DMS153 treated with DMSO at 0.1 percent for 48 hours (cell line): Measurements from ENCODE around the gene USP2.
A peak's percentile ranks its signal among the peaks of the same experiment; 100 is the strongest.

Experiments
- DNase-seq: peaks from one replicate; lab custom pipeline; 2025; ENCODE audit not compliant: unreplicated experiment; lab: John Stamatoyannopoulos, UW

The USP2 gene

GRCh38 chr11:119377112-119377901, 4.2 kb downstream of the USP2 start:
- no peak for DNase-seq

- DNase-seq, result peak; percentile 53
These were observed 5.2 kb downstream of the USP2 start for GRCh38 chr11:119376197-119376847.

DNA sequence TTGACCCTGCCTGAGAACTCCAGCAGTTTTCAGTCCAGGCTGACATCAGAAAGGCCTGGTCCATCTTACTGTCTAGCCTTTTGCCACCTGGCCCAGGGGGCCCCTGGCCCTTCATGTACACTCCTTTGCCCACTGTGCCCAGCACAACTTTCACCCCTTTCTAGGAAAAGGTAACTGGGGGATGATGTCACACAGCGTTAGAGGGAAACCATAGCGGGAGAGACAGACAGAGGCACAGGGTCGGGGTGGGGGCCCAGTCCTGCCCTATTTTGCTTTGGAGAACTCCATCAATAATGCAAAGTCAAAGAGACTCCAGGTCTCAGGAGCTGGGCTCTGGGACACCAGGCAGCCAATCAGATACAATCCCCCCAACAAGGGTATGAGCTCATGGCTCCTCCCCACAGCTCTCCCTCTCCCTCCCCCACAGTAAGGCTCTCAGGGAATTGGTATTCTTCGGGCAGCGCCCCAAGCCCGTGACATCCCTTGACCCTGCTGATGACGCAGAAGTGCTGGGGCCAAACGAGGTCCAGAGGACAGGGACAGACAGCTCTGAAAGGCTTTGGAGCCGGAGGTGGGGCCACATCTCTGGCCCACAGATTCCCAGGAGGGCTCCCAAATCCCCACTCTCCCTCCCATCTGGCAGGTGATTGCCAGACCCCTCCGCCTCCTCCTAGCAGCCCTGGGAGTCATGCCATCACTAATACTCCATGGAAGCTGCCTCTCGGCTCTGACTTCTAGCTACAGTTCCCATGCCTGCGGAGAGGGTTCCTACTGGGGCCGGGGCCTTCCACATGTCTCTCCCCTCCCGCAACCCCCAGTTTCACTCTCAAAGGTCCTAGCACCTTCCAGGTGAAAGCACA, 5.9 kb downstream of the USP2 start:
- DNase-seq, result no peak

DNA sequence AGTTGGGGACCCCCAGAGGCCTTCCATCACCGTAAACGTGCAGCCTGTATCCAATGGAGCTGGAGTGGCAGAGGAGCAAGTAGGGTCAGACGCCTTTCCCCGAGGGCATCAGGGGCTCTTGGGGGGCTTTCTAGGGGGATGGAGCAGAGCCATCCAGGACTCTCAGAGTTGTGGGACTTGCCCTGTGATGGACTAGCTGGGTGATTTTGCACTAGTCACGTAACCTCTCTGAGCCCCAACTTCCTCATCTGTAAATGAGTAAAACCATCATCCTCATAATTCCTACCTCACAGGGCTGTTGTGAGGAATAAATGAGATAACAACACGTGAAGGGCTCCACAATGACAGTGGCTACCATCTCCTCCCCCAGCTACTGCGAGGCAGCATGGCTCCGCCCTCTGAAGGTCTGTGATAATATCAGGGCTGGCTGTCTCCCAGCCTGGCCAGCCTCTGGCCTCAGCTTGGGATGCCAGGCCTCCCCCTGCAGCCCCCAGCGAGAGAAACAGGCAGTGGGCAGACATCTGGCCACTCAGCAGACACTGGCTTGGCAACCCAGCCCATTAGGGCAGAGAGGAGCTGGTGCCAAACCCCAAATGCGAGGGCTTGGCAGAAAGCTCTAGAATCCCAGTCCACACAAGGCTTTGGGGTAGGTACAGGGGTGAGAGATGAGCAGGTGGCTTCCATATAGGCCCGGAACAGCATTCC, 6.7 kb downstream of the USP2 start:
- no peak for DNase-seq

DNA sequence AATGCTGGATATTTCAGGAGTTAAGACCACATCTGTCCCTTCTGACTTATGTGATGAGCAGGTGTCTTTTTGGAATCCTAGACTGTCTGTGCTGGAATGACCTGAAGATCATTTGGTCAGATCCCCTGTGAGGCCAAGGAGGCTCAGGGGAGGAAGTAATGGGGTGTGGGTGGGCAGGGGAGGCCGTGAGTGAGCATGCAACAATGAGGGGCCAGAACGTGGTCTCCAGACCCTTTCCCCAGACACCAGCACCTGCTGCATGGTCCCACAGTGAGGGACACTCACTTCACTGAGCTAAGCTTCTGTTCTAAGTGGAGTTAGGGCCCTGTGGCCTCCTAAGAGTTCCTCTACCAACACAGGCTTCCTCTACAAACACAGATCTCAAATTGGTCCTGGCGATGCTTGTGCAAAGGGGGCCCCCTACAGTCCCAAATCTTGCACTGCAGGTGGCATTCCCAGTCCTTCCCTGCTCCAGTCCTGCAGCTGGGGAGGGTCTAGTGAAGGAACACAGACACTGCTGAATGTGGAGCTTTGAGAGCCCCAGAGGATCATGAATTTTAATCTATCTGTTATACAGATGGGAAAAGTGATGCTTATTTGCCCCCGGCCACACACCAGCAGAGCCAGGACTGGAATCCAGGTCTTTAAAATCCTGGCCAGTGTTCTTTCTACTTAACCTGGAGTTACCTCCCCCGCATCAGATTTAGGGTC, 7.4 kb downstream of the USP2 start:
- DNase-seq, result peak; percentile 86

DNA sequence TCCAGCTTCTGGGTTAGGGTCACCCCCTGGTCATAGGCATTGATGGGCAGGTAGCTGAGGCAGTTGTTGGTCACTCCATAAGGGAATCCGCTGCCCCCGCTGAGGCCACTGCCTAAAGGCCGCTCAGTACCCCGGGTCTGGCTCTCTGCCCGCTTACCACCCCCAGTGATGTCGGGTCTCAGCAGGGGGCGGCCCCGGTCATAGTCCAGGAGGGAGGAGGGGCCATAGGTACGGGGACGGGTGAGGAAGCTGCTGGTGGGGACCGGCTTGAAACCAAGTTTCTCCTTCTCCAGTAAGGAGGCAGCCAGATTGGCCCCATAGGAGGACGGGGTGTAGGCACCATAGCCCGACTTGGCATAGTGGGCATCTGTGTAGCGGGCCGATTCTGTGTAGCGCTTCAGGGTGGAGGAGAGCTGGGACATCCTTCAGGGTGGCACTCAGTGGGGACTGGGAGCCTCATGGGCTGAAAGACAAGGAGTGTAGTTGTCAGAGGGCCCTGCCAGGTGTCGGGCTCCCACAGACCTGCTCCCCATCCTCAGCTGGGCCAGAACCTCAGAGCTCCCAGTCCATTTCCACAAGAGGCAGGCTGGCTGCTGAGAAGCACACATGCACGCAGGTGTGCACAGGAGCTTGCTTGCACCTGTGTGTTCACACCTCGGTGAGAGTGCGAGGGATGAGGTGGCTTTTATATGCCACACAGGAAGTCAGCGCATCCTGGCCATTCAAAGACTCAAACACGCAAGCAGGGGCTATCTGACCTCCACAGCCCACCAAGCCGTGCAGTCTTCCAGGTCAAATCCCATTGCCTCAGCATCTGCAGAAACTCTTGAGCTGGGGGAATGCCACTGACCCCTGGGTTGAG, 8.2 kb downstream of the USP2 start:
- no peak for DNase-seq

DNA sequence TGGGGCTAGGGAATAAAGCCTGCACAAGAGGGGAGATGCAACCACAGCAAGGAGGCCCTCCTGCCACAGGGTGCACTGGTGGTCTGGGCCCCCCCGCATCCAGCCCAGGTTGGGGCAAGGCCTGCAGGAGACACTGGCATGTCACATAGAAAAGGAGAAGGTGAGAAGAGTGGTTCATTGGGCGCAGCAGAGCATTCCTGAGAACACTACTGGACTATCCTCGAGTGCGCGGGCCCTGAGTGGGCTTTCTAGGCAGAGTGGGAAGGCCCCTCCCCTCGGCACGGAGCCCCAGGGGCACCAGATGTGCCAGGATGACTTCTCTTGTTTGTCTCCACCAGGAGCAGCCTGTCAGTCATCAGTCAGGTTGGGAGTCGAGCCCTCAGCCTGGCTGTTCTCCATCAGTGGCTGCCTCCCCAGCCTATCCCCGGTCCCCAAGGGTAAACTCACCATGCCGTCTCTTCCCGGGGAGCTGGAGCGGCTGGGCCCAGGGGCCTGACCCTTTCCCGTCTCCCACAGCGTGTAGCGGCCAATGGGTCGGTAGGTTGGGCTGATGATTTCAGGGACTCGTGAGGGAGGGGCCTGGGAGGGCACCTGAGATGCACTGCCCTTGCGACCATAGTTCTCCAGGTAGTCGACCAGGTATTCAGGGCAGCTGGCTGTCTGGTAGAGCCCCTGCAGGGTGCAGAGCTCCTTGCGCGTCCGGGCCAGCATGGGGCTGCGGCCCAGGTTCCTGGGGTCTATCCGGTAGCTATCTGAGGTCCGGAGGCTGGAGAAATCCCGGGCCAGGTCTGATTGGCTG, 9.0 kb downstream of the USP2 start:
- DNase-seq, result no peak

GRCh38 chr11:119371778-119372182, 9.7 kb downstream of the USP2 start:
- DNase-seq, result no peak

GRCh38 chr11:119371067-119371601, 10.4 kb downstream of the USP2 start:
- DNase-seq, result no peak

DNA sequence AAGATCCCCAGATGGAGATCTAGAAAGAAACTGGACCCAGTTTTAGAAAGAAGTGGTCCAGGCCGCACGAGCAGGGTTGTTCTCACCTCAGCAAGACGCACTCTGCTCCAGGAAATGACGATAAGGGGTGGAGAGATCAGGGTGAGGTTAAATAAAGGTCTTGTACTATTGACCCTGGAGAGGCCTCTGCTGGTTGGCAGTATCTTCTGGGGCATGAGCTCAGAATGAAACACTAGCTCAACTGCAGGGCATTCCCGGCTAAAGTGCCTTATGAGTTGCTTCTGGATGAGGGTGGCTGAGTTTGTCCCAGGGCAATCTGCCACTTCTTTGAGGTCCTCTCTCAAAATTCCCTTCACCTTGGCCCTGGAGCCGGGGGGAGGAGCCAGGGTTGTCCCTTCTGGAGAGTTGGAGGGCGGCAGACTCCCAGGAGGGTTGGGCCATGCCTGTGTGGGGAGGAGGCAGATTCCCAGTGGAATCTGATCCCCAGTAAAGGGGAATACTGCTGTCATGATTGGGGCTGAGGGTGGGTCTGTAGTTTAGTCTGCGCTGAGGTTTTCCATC, 10.9 kb downstream of the USP2 start:
- DNase-seq, result no peak

GRCh38 chr11:119369132-119369925, 12.2 kb downstream of the USP2 start:
- no peak for DNase-seq

GRCh38 chr11:119368121-119369034, 13.1 kb downstream of the USP2 start:
- DNase-seq, result no peak

DNA sequence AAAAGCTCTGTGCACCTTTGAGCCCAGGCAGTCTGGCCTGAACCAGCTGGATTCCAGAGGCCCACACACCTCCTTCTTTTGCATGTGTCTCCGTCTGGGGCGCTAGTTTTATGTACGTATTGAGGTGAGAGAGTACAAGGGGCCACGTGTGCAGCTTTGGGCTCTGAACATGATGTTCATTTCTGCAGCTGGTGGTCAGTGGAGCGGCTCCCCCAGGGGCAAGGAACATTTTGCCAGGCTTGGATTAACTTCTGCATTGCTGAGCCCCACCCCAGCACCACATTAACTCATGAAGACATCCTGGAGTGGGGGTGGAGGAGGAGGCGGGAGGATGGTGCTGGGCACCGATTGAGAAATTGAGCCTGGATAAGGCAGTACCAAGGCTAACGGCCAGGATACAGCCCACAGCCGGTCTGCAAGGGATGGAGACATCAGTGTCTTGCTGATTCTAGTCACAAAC, 13.8 kb downstream of the USP2 start:
- DNase-seq, result no peak

DNA sequence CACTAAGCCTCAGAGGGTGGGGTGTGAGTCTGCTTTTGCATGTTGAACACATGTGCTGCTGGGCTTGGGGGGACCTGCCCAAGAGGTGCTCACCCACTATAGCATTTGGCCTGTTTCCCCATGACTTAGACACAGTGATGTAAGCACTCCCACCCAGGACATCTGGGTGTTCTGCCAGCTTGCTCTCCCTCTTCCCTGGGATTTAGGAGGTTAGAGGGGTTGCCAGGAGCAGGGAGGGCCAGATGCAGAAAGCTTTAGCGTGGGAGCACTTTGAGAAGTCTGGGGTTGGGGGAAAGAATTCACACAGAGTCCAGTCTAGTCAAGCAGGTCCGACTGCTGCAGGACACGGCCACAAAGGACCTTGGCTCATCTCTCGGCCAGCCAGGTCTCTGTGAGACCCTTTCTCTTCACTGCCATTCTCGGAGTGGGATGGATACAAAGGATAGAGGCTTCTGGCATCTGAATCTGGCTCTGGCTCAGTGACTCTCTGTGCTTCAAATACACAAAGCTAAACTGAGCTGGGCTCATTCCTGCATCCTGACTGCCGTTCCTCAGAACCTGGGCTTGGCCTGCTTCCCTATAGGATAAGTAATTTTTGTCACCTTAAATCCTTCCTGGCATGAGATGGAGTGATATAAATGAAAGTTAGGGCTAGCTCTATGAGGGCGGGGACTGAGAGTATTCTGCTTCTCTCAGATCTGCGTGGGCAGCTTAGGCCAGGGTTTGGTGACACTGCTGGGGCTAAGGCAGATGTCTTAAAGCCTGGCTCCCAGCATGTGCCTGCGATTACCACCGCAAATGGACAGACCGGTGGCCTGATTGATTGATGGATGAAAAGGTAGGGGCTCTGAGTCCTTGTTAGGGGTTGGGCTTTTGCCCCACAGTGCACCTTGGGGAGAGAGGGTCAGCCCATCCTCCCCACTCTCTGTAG, 14.5 kb downstream of the USP2 start:
- DNase-seq, result no peak

- DNase-seq, result no peak
These were observed 16.4 kb downstream of the USP2 start for GRCh38 chr11:119365071-119365591.
